SK-N-SH (cell line): ENCODE results near the gene MAD1L1. TPM values are rescaled to one million over a fixed set of nuclear protein-coding genes. Genes with fewer than 3 reads are reported as not detected.

Experiments
- CTCF ChIA-PET: fragments of 300-600, 350-600 bp; formaldehyde crosslinking; extraction: SDS; loops from one replicate; lab custom pipeline; 2021; lab: Yijun Ruan, JAX
- POLR2A ChIA-PET: fragments of 350-600 bp; sonication (Branson Sonifier 250); formaldehyde crosslinking; extraction: SDS; loops from one replicate; lab custom pipeline; 2020; ENCODE audit warnings: antibody characterized with exemption, inconsistent platforms; lab: Yijun Ruan, JAX
- DNase-seq: peaks from one replicate; pipeline ENCODE4 v3.0.0; 2012
- H2AFZ ChIP-seq: fragments of 200-600 bp; sonication (generic); 2 replicates; pipeline ENCODE4 v1.8.1; 2016; ENCODE audit warnings: antibody characterized with exemption, mild to moderate bottlenecking, low read depth
- H3F3A ChIP-seq: fragments of 200-600 bp; sonication (generic); replicated peaks from 2 replicates; pipeline ENCODE3; 2016; ENCODE audit warnings: antibody characterized with exemption, mild to moderate bottlenecking; ENCODE audit not compliant: insufficient read depth
- H3K27ac ChIP-seq, 2 experiments: fragments of 200-500 bp in 1 of 2; fragments of 200-600 bp in 1 of 2; sonication (Bioruptor generic) in 1 of 2; sonication (generic), shearing (Covaris generic) in 1 of 2; 2 replicates each; pipeline versions ENCODE4 v1.5.1 to v1.6.1; 2014 to 2016; ENCODE audit warnings: low read depth in 2 of 2, inconsistent platforms in 1 of 2, low read length in 1 of 2, mild to moderate bottlenecking in 1 of 2, mixed read lengths in 1 of 2
- H3K27me3 ChIP-seq: fragments of 200-600 bp; sonication (generic), shearing (Covaris generic); 2 replicates; pipeline ENCODE4 v1.6.1; 2016; ENCODE audit warnings: mixed run types; ENCODE audit not compliant: insufficient read depth
- H3K36me3 ChIP-seq, 2 experiments: fragments of 200-500 bp in 1 of 2; fragments of 200-600 bp in 1 of 2; sonication (Bioruptor generic) in 1 of 2; sonication (generic) in 1 of 2; replicated peaks in 1 of 2; 2 replicates each; pipeline versions ENCODE3 to v1.5.1; 2014 to 2016; ENCODE audit warnings: low read length in 1 of 2, mild to moderate bottlenecking in 1 of 2; ENCODE audit not compliant: insufficient read depth in 2 of 2, control insufficient read depth in 1 of 2
- H3K4me1 ChIP-seq, 2 experiments: fragments of 200-500 bp in 1 of 2; fragments of 200-600 bp in 1 of 2; sonication (Bioruptor generic) in 1 of 2; sonication (generic), shearing (Covaris generic) in 1 of 2; 2 replicates each; pipeline versions ENCODE4 v1.5.1 to v1.6.1; 2014 to 2016; ENCODE audit warnings: low read depth in 1 of 2, low read length in 1 of 2, mixed run types in 1 of 2; ENCODE audit not compliant: insufficient read depth in 2 of 2, control insufficient read depth in 1 of 2
- H3K4me2 ChIP-seq: fragments of 200-600 bp; sonication (generic), shearing (Covaris generic); 2 replicates; pipeline ENCODE4 v1.6.1; 2017; ENCODE audit warnings: mixed run types
- H3K4me3 ChIP-seq, 2 experiments: fragments of 200-500 bp in 1 of 2; fragments of 200-600 bp in 1 of 2; sonication (Bioruptor generic) in 1 of 2; sonication (generic), shearing (Covaris generic) in 1 of 2; 2 replicates each; pipeline versions ENCODE4 v1.5.1 to v1.8.1; 2014 to 2016; ENCODE audit warnings: low read depth in 2 of 2, inconsistent platforms in 1 of 2, low read length in 1 of 2, mild to moderate bottlenecking in 1 of 2, mixed read lengths in 1 of 2, moderate library complexity in 1 of 2
- H3K79me2 ChIP-seq: fragments of 200-600 bp; sonication (generic); 2 replicates; pipeline ENCODE4 v1.8.1; 2017; ENCODE audit warnings: mild to moderate bottlenecking; ENCODE audit not compliant: insufficient read depth
- H3K9ac ChIP-seq: fragments of 200-600 bp; sonication (generic); 2 replicates; pipeline ENCODE4 v1.6.1; 2017; ENCODE audit warnings: mixed run types
- H3K9me2 ChIP-seq: fragments of 200-600 bp; sonication (generic); 2 replicates; pipeline ENCODE4 v1.6.1; 2017; ENCODE audit warnings: mixed run types
- H3K9me3 ChIP-seq: fragments of 200-600 bp; sonication (generic); 2 replicates; pipeline ENCODE4 v1.6.1; 2017; ENCODE audit warnings: mixed run types, mild to moderate bottlenecking, moderate library complexity
- H4K20me1 ChIP-seq: fragments of 200-600 bp; sonication (generic); 2 replicates; pipeline ENCODE4 v1.6.1; 2017; ENCODE audit warnings: mild to moderate bottlenecking, mixed run types; ENCODE audit not compliant: insufficient read depth
- CHD2 ChIP-seq: fragments of 150-350 bp; IDR thresholded peaks from 2 replicates; pipeline ENCODE4 v1.6.1; 2018; ENCODE audit warnings: low read length; ENCODE audit not compliant: partially characterized antibody
- ELF1 ChIP-seq: IDR thresholded peaks from 2 replicates; pipeline ENCODE4 v1.4.0; 2012
- EP300 ChIP-seq, 2 experiments: IDR thresholded peaks; 2 replicates each; pipeline versions ENCODE4 v1.4.0 to v1.6.1; 2012; ENCODE audit warnings: borderline replicate concordance in 1 of 2, low read depth in 1 of 2, low read length in 1 of 2
- FOSL2 ChIP-seq: IDR thresholded peaks from 2 replicates; pipeline ENCODE4 v1.4.0; 2012; ENCODE audit warnings: low read depth, mild to moderate bottlenecking, moderate library complexity, borderline replicate concordance
- FOXJ3 ChIP-seq: sonication (generic); formaldehyde crosslinking; IDR thresholded peaks from 2 replicates; pipeline ENCODE4 v1.5.1; 2020; ENCODE audit warnings: mild to moderate bottlenecking, missing genetic modification reagents
- GABPA ChIP-seq: IDR thresholded peaks from 2 replicates; pipeline ENCODE4 v1.4.0; 2012; ENCODE audit warnings: low read depth, mild to moderate bottlenecking
- JUND ChIP-seq: IDR thresholded peaks from 2 replicates; pipeline ENCODE4 v1.4.0; 2012
- MEF2A ChIP-seq: IDR thresholded peaks from 2 replicates; pipeline ENCODE4 v1.4.0; 2012; ENCODE audit warnings: low read depth, borderline replicate concordance
- MXI1 ChIP-seq: IDR thresholded peaks from 2 replicates; pipeline ENCODE4 v1.6.1; 2012; ENCODE audit warnings: mild to moderate bottlenecking, low read depth, low read length, improper control_type of control experiment
- POLR2AphosphoS5 ChIP-seq: IDR thresholded peaks from 2 replicates; pipeline ENCODE4 v1.6.1; 2012; ENCODE audit warnings: low read depth, low read length
- RCOR1 ChIP-seq: fragments of 150-350 bp; IDR thresholded peaks from 2 replicates; pipeline ENCODE4 v1.6.1; 2017; ENCODE audit warnings: antibody characterized with exemption, low read length
- RXRA ChIP-seq: IDR thresholded peaks from 2 replicates; pipeline ENCODE4 v1.4.0; 2012; ENCODE audit warnings: low read depth, mild to moderate bottlenecking, borderline replicate concordance
- SMC3 ChIP-seq: IDR thresholded peaks from 2 replicates; pipeline ENCODE4 v1.6.1; 2012; ENCODE audit warnings: low read depth, low read length, improper control_type of control experiment
- WGBS: methylation state at CpG from one replicate; pipeline ENCODE4 v1.1.6; 2017; ENCODE audit warnings: low lambda C conversion rate; 5-methylcytosine and 5-hydroxymethylcytosine counted together
- polyA plus RNA-seq, 3 experiments: library from polyadenylated mRNA; depleted of rRNA; stranded (reverse); fragments of >200 nt; gene quantifications; 2 replicates each; pipeline ENCODE4 v1.2.3, GENCODE V29; 2012
- TF ChIP-seq, protein P1 (sequence below): IDR thresholded peaks from 2 replicates; pipeline ENCODE4; 2012
- TF ChIP-seq, protein P2 (sequence below): fragments of 200-600 bp; sonication (generic); IDR thresholded peaks from 2 replicates; pipeline ENCODE4 v1.6.1; 2017; ENCODE audit warnings: antibody characterized with exemption, mild to moderate bottlenecking, moderate library complexity
- TF ChIP-seq, protein P3 (sequence below): IDR thresholded peaks from 2 replicates; pipeline ENCODE4 v1.4.0; 2012; ENCODE audit warnings: low read depth, borderline replicate concordance

The MAD1L1 gene
- polyA plus RNA-seq, 1 of the 3 experiments (the other 2 are of a cell fraction): 46.2 TPM

DNA sequence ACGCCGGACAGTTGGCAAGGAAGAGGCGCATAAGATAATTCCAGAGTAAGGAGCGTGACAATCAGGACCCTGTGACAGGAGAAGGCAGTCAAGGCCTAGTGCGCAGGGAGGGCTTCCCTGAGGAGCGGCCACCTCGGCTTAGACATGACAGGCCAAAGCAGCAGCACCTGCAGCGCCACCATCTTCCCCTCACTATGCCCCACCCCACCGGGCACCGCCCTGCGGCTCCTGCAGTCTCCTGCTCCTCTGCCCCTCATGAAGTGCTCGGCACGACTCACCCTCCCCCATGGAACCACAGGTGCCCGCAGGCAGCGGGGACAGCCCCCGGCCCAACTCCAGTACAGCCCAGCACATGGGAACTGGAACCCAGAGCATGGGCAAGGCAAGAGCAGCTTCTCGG, 11.8 kb downstream of the MAD1L1 start:
- Histone ChIP-seq H3K9me3 (no peaks in the 10 kb centered on the region), H3K4me2 (no peak overlapping the region), H3K4me1 (no peaks in the 10 kb centered on the region), H3F3A (no peaks in the 10 kb centered on the region), H3K27me3 (no peaks in the 10 kb centered on the region), H3K36me3 (peaks cover 27 to 63% of the 10 kb centered on the region in 2 experiments), H2AFZ (no peak overlapping the region), H3K9ac (no peak overlapping the region), H4K20me1 (peaks cover 12% of the 10 kb centered on the region; the same call in 1 of the 2 replicates), H3K9me2 (no peaks in the 10 kb centered on the region), H3K27ac (no peak overlapping the region), H3K4me3 (no peak overlapping the region), H3K79me2 (peaks cover 26% of the 10 kb centered on the region; the same call in 1 of the 2 replicates)
- TF ChIP-seq SMC3 (no peak), MEF2A (no peak), FOXJ3 (CRISPR knock-in tag) (no peak), GABPA (no peak), FOSL2 (no peak), RXRA (no peak), ELF1 (no peak), EP300 (IDR thresholded peaks at IDR 0.05; ENCODE audit: borderline replicate concordance in 1 of 2, low read depth in 1 of 2, low read length in 1 of 2) (no peak), JUND (no peak), MXI1 (no peak), POLR2AphosphoS5 (no peak), CHD2 (no peak), RCOR1 (no peak)
- TF ChIP-seq, protein P1, sequence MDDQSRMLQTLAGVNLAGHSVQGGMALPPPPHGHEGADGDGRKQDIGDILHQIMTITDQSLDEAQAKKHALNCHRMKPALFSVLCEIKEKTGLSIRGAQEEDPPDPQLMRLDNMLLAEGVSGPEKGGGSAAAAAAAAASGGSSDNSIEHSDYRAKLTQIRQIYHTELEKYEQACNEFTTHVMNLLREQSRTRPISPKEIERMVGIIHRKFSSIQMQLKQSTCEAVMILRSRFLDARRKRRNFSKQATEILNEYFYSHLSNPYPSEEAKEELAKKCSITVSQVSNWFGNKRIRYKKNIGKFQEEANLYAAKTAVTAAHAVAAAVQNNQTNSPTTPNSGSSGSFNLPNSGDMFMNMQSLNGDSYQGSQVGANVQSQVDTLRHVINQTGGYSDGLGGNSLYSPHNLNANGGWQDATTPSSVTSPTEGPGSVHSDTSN: no peak
- TF ChIP-seq, protein P2, sequence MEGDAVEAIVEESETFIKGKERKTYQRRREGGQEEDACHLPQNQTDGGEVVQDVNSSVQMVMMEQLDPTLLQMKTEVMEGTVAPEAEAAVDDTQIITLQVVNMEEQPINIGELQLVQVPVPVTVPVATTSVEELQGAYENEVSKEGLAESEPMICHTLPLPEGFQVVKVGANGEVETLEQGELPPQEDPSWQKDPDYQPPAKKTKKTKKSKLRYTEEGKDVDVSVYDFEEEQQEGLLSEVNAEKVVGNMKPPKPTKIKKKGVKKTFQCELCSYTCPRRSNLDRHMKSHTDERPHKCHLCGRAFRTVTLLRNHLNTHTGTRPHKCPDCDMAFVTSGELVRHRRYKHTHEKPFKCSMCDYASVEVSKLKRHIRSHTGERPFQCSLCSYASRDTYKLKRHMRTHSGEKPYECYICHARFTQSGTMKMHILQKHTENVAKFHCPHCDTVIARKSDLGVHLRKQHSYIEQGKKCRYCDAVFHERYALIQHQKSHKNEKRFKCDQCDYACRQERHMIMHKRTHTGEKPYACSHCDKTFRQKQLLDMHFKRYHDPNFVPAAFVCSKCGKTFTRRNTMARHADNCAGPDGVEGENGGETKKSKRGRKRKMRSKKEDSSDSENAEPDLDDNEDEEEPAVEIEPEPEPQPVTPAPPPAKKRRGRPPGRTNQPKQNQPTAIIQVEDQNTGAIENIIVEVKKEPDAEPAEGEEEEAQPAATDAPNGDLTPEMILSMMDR: no peak
- TF ChIP-seq, protein P3, sequence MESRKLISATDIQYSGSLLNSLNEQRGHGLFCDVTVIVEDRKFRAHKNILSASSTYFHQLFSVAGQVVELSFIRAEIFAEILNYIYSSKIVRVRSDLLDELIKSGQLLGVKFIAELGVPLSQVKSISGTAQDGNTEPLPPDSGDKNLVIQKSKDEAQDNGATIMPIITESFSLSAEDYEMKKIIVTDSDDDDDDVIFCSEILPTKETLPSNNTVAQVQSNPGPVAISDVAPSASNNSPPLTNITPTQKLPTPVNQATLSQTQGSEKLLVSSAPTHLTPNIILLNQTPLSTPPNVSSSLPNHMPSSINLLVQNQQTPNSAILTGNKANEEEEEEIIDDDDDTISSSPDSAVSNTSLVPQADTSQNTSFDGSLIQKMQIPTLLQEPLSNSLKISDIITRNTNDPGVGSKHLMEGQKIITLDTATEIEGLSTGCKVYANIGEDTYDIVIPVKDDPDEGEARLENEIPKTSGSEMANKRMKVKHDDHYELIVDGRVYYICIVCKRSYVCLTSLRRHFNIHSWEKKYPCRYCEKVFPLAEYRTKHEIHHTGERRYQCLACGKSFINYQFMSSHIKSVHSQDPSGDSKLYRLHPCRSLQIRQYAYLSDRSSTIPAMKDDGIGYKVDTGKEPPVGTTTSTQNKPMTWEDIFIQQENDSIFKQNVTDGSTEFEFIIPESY: no peak
- WGBS: 94% methylated on average over 17 of the region's 17 CpGs
- ChIA-PET CTCF (interaction anchor here (0.8 to 1.1 kb wide), 2 partner anchors 12 to 557 kb away, joined by 3 read pairs; no protein-coding TSS in a partner anchor), POLR2A (no interaction called here)
- no peak for DNase-seq
